Neural progenitor cell (in vitro differentiated cells): Measurements from ENCODE around the gene ZNF560. TPM values are rescaled to one million over a fixed set of nuclear protein-coding genes. Genes with fewer than 3 reads are reported as not detected.

Source experiments
- DNase-seq: peaks from one replicate; pipeline ENCODE4 v3.0.0-alpha.2; 2016; ENCODE audit warnings: low spot score
- H2AFZ ChIP-seq: fragments of 200-600 bp; sonication (generic); replicated peaks from 2 replicates; pipeline ENCODE4 v1.6.1; 2016; ENCODE audit warnings: antibody characterized with exemption
- H3F3A ChIP-seq: fragments of 200-600 bp; sonication (generic); 2 replicates; pipeline ENCODE4 v1.6.1; 2016; ENCODE audit warnings: antibody characterized with exemption, low read depth
- H3K27ac ChIP-seq: fragments of 200-600 bp; sonication (generic); 2 replicates; pipeline ENCODE4 v1.5.1; 2016; ENCODE audit warnings: mild to moderate bottlenecking
- H3K27me3 ChIP-seq: fragments of 200-600 bp; sonication (generic); 2 replicates; pipeline ENCODE4 v1.6.1; 2016; ENCODE audit warnings: mild to moderate bottlenecking, moderate library complexity
- H3K36me3 ChIP-seq: fragments of 200-600 bp; sonication (generic); 2 replicates; pipeline ENCODE4 v1.5.1; 2016
- H3K4me1 ChIP-seq: fragments of 200-600 bp; sonication (generic); 2 replicates; pipeline ENCODE4 v1.6.1; 2016; ENCODE audit warnings: mixed run types
- H3K4me2 ChIP-seq: fragments of 200-600 bp; sonication (generic); 2 replicates; pipeline ENCODE4 v1.6.1; 2016
- H3K4me3 ChIP-seq: fragments of 200-600 bp; sonication (generic); 2 replicates; pipeline ENCODE4 v1.5.1; 2016
- H3K79me2 ChIP-seq: fragments of 200-600 bp; sonication (generic); 2 replicates; pipeline ENCODE4 v1.6.1; 2016; ENCODE audit warnings: low read depth
- H3K9ac ChIP-seq: fragments of 200-600 bp; sonication (generic); 2 replicates; pipeline ENCODE4 v1.6.1; 2016
- H3K9me3 ChIP-seq: fragments of 200-600 bp; sonication (generic); 2 replicates; pipeline ENCODE4 v1.5.1; 2016; ENCODE audit warnings: low read depth
- H4K20me1 ChIP-seq: fragments of 200-600 bp; sonication (generic); 2 replicates; pipeline ENCODE4 v1.6.1; 2016; ENCODE audit warnings: low read depth
- H3K27ac Mint-ChIP-seq: 3 replicates; pipeline ENCODE4 v1.8.0; 2021; ENCODE audit warnings: mixed read lengths
- H3K27me3 Mint-ChIP-seq: 2 replicates; pipeline ENCODE4 v1.8.0; 2022; ENCODE audit warnings: low read depth, mild to moderate bottlenecking, inconsistent platforms, moderate library complexity, mixed read lengths; ENCODE audit not compliant: insufficient read depth
- H3K36me3 Mint-ChIP-seq: 3 replicates; pipeline ENCODE4 v1.8.0; 2021; ENCODE audit warnings: mixed read lengths
- H3K4me1 Mint-ChIP-seq: 3 replicates; pipeline ENCODE4 v1.8.0; 2021; ENCODE audit warnings: mixed read lengths
- H3K4me3 Mint-ChIP-seq: 3 replicates; pipeline ENCODE4 v1.8.0; 2021; ENCODE audit warnings: mild to moderate bottlenecking, moderate library complexity, mixed read lengths
- H3K9me3 Mint-ChIP-seq: 3 replicates; pipeline ENCODE4 v1.8.0; 2020; ENCODE audit warnings: mixed read lengths
- CTCF ChIP-seq: fragments of 200-600 bp; sonication (generic); IDR thresholded peaks from 2 replicates; pipeline ENCODE4 v1.5.1; 2017; ENCODE audit warnings: antibody characterized with exemption, mild to moderate bottlenecking
- EZH2 ChIP-seq: fragments of 200-600 bp; sonication (generic); IDR thresholded peaks from 2 replicates; pipeline ENCODE4 v1.6.1; 2017; ENCODE audit warnings: antibody characterized with exemption, mild to moderate bottlenecking, moderate library complexity
- EZH2phosphoT487 ChIP-seq: fragments of 200-600 bp; sonication (generic); IDR thresholded peaks from 2 replicates; pipeline ENCODE4 v1.6.1; 2017; ENCODE audit warnings: antibody characterized with exemption
- total RNA-seq: library from RNA; depleted of rRNA; stranded (reverse); fragments of >200 nt; gene quantifications from 2 replicates; pipeline ENCODE4 v1.2.3, GENCODE V29; 2015; ENCODE audit warnings: low replicate concordance

ZNF560 gene
- total RNA-seq, 1 donor from 2014 or later: not detected

GRCh38 chr19:9528757-9529336, 30.4 kb upstream of the ZNF560 start:
- H3K4me1 ChIP-seq: no peaks in the 10 kb centered on the region
- H3F3A ChIP-seq: peaks cover 18% of the 10 kb centered on the region
- no peak overlapping the region for H3K9ac ChIP-seq
- DNase-seq: no peak
- H3K4me2 ChIP-seq: no peak overlapping the region
- Mint-ChIP-seq H3K4me1 (no peaks in the 10 kb centered on the region), H3K27ac (no peak overlapping the region), H3K4me3 (no peak overlapping the region), H3K36me3 (peaks cover 83% of the 10 kb centered on the region), H3K27me3 (peaks cover 3% of the 10 kb centered on the region), H3K9me3 (peaks cover 87% of the 10 kb centered on the region)
- peaks cover 64% of the 10 kb centered on the region for H3K9me3 ChIP-seq
- no peaks in the 10 kb centered on the region for H3K27me3 ChIP-seq
- no peak overlapping the region for H2AFZ ChIP-seq
- H4K20me1 ChIP-seq: no peaks in the 10 kb centered on the region
- peaks cover 82% of the 10 kb centered on the region for H3K36me3 ChIP-seq
- H3K4me3 ChIP-seq: peak overlapping the region; percentile 14
- H3K79me2 ChIP-seq: no peaks in the 10 kb centered on the region
- H3K27ac ChIP-seq: no peak overlapping the region
- no peak for TF ChIP-seq EZH2
- TF ChIP-seq CTCF: no peak
- no peak for TF ChIP-seq EZH2phosphoT487

DNA sequence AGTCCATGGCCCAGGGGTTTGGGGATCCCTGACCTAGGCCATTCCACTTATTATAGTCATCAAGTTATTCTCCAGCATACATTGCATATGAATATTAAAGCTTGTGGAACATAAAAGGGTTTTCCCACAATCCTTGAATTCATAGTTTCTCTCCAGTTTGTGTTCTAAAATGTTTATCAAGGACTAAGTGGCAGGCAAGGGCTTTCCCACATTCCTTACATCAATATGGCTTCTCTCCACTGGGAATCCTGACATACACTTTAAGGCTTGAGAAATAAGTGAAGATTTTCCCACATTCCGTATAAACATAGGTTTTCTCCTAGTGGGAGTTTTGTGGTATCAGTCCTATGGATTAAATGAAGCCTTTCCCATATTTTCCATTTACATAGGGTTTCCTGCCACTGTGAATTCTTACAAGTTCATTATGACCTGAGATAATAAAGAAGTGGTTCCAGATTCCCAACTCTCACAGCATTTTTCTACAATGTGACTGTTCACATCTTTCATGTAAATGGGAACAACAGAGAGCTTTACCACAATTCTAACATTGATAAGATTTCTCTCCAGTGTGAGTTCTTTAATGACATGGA, 25.6 kb upstream of the ZNF560 start:
- no peak overlapping the region for H3K27ac Mint-ChIP-seq
- peaks cover 44% of the 10 kb centered on the region for H3K36me3 ChIP-seq

DNA sequence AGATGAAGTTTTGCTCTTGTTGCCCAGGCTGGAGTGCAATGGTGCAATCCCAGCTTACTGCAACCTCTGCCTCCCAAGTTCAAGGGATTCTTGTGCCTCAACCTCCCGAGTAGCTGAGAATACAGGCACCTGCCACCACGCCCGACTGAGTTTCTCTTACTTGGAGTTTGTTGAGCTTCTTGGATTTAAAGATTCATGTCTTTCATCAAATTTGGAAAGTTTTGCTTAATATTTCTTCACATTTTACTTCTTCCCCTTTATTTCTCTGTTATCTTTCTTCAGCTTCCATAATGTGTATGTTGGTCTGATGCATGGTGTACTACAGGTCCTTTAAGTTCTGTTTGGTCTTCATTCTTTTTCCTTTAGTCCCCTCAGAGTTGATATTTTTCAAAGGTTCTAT, 8.9 kb upstream of the ZNF560 start:
- Mint-ChIP-seq H3K27me3 (peaks cover 5% of the 10 kb centered on the region), H3K4me3 (no peak overlapping the region), H3K27ac (no peak overlapping the region), H3K4me1 (no peaks in the 10 kb centered on the region), H3K36me3 (no peaks in the 10 kb centered on the region), H3K9me3 (peaks cover 44% of the 10 kb centered on the region)
- TF ChIP-seq CTCF: no peak
- no peak for TF ChIP-seq EZH2
- no peak for TF ChIP-seq EZH2phosphoT487
- Histone ChIP-seq H3K27me3 (no peaks in the 10 kb centered on the region), H2AFZ (no peak overlapping the region), H3K36me3 (no peaks in the 10 kb centered on the region), H3K4me3 (no peak overlapping the region), H3F3A (no peaks in the 10 kb centered on the region), H3K27ac (no peak overlapping the region), H3K79me2 (no peaks in the 10 kb centered on the region), H3K4me2 (no peak overlapping the region), H3K4me1 (no peaks in the 10 kb centered on the region), H4K20me1 (no peaks in the 10 kb centered on the region), H3K9me3 (peaks cover 26% of the 10 kb centered on the region), H3K9ac (no peak overlapping the region)
- no peak for DNase-seq

More for the DNA sequence above, 25.6 kb upstream of the ZNF560 start:
- no peaks in the 10 kb centered on the region for H4K20me1 ChIP-seq
- H3K4me1 ChIP-seq: no peaks in the 10 kb centered on the region
- no peak for DNase-seq
- H3K9ac ChIP-seq: no peak overlapping the region
- H3K79me2 ChIP-seq: no peaks in the 10 kb centered on the region
- no peak overlapping the region for H3K4me3 ChIP-seq
- no peak for TF ChIP-seq EZH2
- TF ChIP-seq EZH2phosphoT487: no peak
- no peak for TF ChIP-seq CTCF
- no peaks in the 10 kb centered on the region for H3K27me3 ChIP-seq
- peaks cover 16% of the 10 kb centered on the region for H3F3A ChIP-seq
- H3K4me2 ChIP-seq: no peak overlapping the region
- H2AFZ ChIP-seq: no peak overlapping the region
- Mint-ChIP-seq H3K36me3 (peaks cover 60% of the 10 kb centered on the region), H3K4me1 (no peaks in the 10 kb centered on the region), H3K4me3 (no peak overlapping the region), H3K9me3 (peaks cover 77% of the 10 kb centered on the region), H3K27me3 (no peaks in the 10 kb centered on the region)
- H3K27ac ChIP-seq: no peak overlapping the region
- peaks cover 56% of the 10 kb centered on the region for H3K9me3 ChIP-seq
